Mesothelial cell of epicardium (in vitro differentiated cells): Measurements from ENCODE around the gene LARP4. TPM values are rescaled to one million over a fixed set of nuclear protein-coding genes. Genes with fewer than 3 reads are reported as not detected.

ENCODE experiments used
- DNase-seq, 2 experiments: peaks; one replicate each; pipeline ENCODE4 v3.0.0; 2021; ENCODE audit warnings: low spot score in 2 of 2; ENCODE audit not compliant: unreplicated experiment in 2 of 2
- H3K27ac Mint-ChIP-seq: 2 replicates; pipeline ENCODE4 v1.8.0; 2021; ENCODE audit warnings: mixed read lengths
- H3K27me3 Mint-ChIP-seq: 2 replicates; pipeline ENCODE4 v1.8.0; 2021; ENCODE audit warnings: low read depth, mixed read lengths
- H3K36me3 Mint-ChIP-seq: 2 replicates; pipeline ENCODE4 v1.8.0; 2021; ENCODE audit warnings: mixed read lengths
- H3K4me1 Mint-ChIP-seq: 2 replicates; pipeline ENCODE4 v1.8.0; 2021; ENCODE audit warnings: mixed read lengths
- H3K4me3 Mint-ChIP-seq: 2 replicates; pipeline ENCODE4 v1.8.0; 2021; ENCODE audit warnings: mild to moderate bottlenecking, moderate library complexity, mixed read lengths
- H3K9me3 Mint-ChIP-seq: 2 replicates; pipeline ENCODE4 v1.8.0; 2021; ENCODE audit warnings: mixed read lengths
- total RNA-seq: library from RNA; stranded (reverse); gene quantifications from 3 replicates; pipeline ENCODE4 v1.2.1, GENCODE V29; 2021
- TF ChIP-seq, protein P1 (sequence below): fragments of 200-600 bp; sonication (generic); IDR thresholded peaks from one replicate; pipeline ENCODE4 v1.5.0; 2021; ENCODE audit warnings: antibody characterized with exemption; ENCODE audit not compliant: unreplicated experiment

LARP4 gene
- total RNA-seq, 1 donor from 2014 or later: 48.7 TPM

DNA sequence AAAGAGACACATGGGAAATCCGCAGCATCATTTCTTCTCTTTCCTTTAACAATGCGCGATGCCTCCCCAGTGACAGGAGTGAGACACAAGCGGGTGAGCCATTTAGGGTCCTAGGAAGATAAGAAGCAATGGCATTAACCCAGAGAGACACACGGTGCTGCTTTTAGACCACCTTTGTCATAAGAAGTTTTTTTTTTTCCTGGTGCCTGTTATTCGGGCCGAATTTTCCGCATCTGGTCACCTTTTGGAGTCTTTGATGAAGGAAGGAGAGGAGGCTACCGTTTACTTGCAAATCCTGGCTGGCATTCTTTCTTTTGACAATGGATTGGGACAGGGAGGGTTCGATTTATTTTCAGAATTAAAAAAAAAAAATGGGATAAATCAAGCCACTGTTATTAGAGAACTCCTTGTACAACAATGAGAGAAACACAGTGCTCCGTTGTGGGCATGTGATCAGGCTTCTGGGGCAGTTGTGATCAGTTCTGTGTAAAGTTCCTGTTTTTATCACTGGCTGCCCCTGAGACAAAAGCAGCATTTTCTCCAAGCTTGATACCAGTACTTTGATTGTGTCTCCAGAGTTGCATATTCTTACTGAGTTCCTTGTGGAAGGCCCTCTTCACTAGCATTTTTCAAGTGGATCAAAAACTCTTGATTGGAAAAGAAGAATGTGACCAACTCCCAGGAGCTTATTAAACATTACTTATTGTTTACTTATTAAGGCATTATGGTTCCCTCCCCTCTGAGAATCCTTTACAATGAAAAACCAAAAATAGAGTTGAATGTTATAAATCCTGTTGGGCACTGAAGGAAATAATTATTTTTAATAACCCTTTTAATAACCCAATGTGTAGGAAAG is 105.2 kb downstream of the LARP4 start:
- peaks cover 1% of the 10 kb centered on the region for H3K9me3 Mint-ChIP-seq
- H3K4me3 Mint-ChIP-seq: peak overlapping the region; percentile 91
- H3K4me1 Mint-ChIP-seq: peaks cover 42% of the 10 kb centered on the region
- peak overlapping the region; percentile 91 for H3K27ac Mint-ChIP-seq
- TF ChIP-seq, protein P1, sequence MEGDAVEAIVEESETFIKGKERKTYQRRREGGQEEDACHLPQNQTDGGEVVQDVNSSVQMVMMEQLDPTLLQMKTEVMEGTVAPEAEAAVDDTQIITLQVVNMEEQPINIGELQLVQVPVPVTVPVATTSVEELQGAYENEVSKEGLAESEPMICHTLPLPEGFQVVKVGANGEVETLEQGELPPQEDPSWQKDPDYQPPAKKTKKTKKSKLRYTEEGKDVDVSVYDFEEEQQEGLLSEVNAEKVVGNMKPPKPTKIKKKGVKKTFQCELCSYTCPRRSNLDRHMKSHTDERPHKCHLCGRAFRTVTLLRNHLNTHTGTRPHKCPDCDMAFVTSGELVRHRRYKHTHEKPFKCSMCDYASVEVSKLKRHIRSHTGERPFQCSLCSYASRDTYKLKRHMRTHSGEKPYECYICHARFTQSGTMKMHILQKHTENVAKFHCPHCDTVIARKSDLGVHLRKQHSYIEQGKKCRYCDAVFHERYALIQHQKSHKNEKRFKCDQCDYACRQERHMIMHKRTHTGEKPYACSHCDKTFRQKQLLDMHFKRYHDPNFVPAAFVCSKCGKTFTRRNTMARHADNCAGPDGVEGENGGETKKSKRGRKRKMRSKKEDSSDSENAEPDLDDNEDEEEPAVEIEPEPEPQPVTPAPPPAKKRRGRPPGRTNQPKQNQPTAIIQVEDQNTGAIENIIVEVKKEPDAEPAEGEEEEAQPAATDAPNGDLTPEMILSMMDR: no peak
- H3K36me3 Mint-ChIP-seq: no peaks in the 10 kb centered on the region
- DNase-seq: no peak
- H3K27me3 Mint-ChIP-seq: no peaks in the 10 kb centered on the region

DNA sequence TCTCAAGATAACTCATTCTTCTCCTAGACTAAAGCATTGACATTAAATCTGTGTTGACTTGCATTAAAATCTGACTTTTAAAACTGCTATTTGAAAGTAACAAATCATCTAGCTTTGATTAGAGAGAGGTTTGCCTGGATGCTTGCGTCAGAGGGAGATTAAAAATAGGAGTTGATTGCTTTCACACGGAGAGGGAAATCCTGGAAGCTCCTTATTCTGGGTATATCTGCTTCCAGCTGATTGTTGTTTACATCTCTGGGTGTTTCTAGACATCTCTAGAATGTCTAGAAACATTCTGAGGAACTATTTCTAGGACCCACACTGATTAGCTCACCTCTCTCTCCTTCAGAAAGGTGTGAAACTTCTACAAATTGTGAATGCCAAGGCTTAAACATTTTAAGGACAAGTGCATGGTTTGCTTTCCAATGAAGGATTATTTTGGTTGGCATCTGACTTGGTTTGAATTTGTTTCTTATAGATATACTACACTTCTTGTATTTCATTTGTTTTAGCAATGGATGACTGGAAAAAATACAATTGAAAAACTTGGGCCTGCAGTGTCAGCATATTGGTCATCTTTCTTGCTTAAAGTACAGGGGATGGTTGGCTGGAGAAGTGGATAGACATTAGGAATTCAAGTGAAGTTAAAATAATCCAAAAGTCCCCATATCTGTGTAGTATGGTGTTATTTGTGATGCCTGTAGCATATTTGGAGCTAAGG is 106.2 kb downstream of the LARP4 start:
- DNase-seq: no peak
- Mint-ChIP-seq H3K4me1 (peaks cover 42% of the 10 kb centered on the region), H3K4me3 (peak overlapping the region; percentile 91), H3K27me3 (no peaks in the 10 kb centered on the region), H3K36me3 (no peaks in the 10 kb centered on the region), H3K9me3 (no peaks in the 10 kb centered on the region), H3K27ac (peak overlapping the region; percentile 37)
- TF ChIP-seq, protein P1: no peak

- DNase-seq: no peak
- Mint-ChIP-seq H3K4me1 (peaks cover 42% of the 10 kb centered on the region), H3K27me3 (no peaks in the 10 kb centered on the region), H3K27ac (peak overlapping the region; percentile 36), H3K9me3 (no peaks in the 10 kb centered on the region), H3K4me3 (peak overlapping the region; percentile 91), H3K36me3 (no peaks in the 10 kb centered on the region)
- TF ChIP-seq, protein P1: no peak
Observed at GRCh38 chr12:50507474-50507838, 106.8 kb downstream of the LARP4 start.

- H3K36me3 Mint-ChIP-seq: no peaks in the 10 kb centered on the region
- no peaks in the 10 kb centered on the region for H3K27me3 Mint-ChIP-seq
- DNase-seq: no peak
Observed at GRCh38 chr12:50507930-50508329, 107.2 kb downstream of the LARP4 start.

GRCh38 chr12:50508414-50508813 is 107.7 kb downstream of the LARP4 start:
- Mint-ChIP-seq H3K4me3 (no peak overlapping the region), H3K36me3 (no peaks in the 10 kb centered on the region), H3K27ac (peak overlapping the region; percentile 94), H3K4me1 (peaks cover 42% of the 10 kb centered on the region), H3K27me3 (no peaks in the 10 kb centered on the region), H3K9me3 (no peaks in the 10 kb centered on the region)
- TF ChIP-seq, protein P1: no peak
- no peak for DNase-seq

More at GRCh38 chr12:50507930-50508329, 107.2 kb downstream of the LARP4 start:
- Mint-ChIP-seq H3K4me1 (peaks cover 42% of the 10 kb centered on the region), H3K9me3 (no peaks in the 10 kb centered on the region), H3K4me3 (peak overlapping the region; percentile 55), H3K27ac (peak overlapping the region; percentile 94)
- TF ChIP-seq, protein P1: no peak
